Embryonic facial prominence (tissue), 1 donor: ENCODE results near the gene LRRFIP2.
"Not testable (repeated sequence)": the region's sequence is repeated elsewhere in the genome, so short reads cannot be mapped to it uniquely, and the experiment has no call there.

Experiments used
- DNase-seq: peaks from one replicate; pipeline ENCODE4 v3.0.0-alpha.2; 2016; ENCODE audit errors: extremely low spot score

Gene LRRFIP2

DNA sequence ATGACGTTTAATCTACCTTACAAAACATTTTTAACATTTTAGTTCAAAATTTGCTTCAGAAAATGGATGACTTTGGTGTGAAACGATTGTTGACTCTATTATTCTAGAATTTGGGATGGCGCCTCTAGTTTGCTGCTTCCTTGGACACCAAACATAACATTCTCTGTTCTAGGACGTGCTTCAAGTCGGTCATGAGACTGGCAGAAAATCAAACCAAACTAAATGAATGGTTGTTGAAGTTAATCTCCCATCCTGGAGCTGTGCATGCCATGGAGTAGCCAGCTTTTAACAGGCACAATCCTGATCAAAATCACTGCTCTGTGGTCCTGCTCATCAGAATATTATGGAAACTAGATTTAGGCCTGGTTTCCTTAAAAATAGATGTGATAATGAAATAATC is 9.6 kb upstream of the LRRFIP2 start:
- no peak for DNase-seq

DNA sequence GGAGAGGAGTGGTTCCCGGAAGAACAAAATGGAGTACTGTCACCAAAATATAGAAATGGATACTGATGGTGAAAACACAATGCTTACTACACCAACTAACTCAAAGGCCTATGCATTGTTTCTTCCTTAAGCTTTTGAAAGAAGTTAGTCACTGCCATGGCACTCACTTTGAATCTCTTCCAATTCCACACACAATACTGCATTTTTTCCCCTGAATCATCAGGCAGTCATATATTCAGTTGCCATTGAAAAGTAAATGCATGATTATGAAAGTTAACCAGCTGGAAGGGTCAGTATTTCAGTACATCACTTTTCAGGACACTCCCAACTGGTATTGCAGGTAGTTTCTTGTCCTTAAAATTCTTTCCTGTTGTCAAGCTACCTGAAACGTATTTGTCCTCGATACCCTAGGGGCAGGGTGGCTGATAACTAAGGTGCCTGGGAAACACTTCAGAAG is 9.0 kb upstream of the LRRFIP2 start:
- no peak for DNase-seq

- DNase-seq: no peak
These were observed 8.4 kb upstream of the LRRFIP2 start for GRCh38 chr3:37182816-37183215.

DNA sequence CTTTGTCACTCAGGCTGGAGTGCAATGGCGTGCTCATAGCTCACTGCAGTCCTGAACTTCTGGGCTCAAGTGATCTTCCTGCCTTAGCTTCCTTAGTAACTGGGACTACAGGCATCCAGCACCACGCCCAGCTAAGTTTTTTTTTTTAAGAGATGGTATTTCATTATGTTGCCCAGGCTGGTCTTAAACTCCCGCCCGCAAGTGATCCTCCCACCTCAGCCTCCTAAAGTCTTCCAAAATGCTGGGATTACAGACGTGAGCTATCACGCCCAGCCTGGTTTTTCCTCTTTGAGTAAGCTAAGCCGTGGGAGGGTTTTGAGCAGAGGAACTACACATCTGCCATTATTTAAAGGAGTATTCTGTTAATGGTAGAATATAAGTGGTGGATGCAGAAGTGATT is 7.4 kb upstream of the LRRFIP2 start:
- DNase-seq: no peak

DNA sequence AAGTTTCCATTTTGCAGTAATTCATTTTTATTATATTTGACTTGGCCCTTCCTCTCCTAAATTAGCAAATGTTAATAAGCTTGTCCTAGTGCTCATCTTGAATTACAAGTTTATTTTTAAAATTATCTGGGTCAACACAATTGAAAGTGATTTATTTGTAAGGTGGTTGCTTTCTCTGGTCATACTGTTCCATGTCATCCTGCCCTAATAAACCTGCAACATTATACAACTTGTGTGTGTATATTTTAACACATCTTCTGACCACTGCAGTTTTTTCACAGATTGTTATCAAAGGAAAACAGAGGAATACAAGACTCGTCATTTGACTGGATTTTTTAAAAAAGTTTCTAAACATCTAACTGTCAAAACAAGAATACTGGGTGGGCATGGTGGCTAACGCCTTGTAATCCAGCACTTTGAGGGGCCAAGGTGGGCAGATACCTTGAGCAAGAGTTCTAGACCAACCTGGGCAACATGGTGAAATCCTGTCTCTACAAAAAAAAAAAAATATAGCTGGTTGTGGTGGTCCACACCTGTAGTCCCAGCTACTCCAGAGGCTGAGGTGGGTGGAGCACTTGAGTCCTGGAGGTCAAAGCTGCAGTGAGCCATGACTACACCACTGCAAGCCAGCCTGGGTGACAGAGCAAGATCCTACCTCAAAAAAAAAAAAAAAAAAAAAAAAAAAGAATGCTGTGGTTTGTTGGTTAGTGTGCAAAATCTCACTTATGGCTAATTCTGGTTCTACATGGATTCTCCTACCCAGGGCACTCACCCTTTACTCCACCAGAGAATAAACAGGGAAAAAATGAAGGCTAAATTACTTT is 5.0 kb upstream of the LRRFIP2 start:
- no peak for DNase-seq

DNA sequence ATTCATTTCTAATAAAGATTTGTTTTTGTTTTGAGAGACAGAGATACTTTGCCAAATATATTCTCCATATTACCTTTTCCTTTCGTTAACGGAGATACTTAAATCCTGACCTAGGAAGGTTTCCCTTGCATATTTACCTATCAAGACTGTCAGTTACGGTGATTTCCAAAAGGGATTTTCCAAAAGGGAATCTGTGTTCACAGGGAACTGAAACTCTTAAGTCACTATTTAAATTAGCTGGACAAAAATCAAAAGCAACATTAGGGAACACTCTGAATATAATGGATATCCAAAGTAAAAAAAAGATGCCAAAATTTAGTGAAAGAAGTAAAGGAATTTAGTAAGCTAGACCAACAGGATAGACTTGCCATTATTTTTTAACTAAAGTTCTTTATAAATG is 576 bp downstream of the LRRFIP2 start:
- no peak for DNase-seq

- no peak for DNase-seq
These were observed 3.2 kb downstream of the LRRFIP2 start for GRCh38 chr3:37171144-37171543.

DNA sequence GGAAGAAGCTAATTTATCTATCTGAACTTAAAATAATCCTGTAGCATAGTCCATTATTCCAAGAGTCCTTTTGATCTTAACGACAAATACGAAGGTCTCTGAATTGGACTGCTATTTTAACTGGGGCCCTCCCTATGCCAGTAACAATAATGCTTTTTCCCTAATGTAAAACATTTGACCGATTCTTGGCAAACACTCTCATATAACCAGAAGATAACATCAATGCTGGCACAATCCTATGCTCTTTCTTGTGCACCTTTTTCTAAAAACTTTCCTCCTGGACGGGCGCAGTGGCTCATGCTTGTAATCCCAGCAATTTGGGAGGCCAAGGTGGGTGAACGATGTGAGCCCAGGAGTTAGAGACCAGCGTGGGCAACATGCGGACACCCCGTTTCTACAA is 3.9 kb downstream of the LRRFIP2 start:
- no peak for DNase-seq

GRCh38 chr3:37170060-37170459 is 4.3 kb downstream of the LRRFIP2 start:
- no peak for DNase-seq

DNA sequence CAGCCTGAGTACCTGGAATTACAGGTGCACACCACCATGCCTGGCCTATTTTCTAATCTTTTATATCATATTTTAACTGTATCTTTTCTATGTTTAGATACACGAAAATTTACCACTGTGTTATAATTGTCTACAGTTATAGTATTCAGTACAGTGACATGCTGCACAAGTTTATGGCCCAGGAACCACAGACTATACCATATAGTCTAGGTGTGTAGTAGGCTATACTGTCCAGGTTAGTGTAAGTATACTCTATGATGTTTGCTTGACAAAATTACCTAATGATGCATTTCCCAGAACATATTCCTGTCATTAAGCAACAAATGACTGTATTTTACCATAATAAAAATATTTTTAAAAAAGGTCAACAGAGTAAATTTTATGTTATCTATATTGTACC is 5.5 kb downstream of the LRRFIP2 start:
- DNase-seq: no peak

- DNase-seq: no peak
These were observed 10.9 kb downstream of the LRRFIP2 start for GRCh38 chr3:37163262-37164015.

- DNase-seq: no peak
These were observed 11.7 kb downstream of the LRRFIP2 start for GRCh38 chr3:37162501-37163245.

- no peak for DNase-seq
These were observed 13.0 kb downstream of the LRRFIP2 start for GRCh38 chr3:37161351-37161750.

- no peak for DNase-seq
These were observed 18.6 kb downstream of the LRRFIP2 start for GRCh38 chr3:37155782-37156181.

DNA sequence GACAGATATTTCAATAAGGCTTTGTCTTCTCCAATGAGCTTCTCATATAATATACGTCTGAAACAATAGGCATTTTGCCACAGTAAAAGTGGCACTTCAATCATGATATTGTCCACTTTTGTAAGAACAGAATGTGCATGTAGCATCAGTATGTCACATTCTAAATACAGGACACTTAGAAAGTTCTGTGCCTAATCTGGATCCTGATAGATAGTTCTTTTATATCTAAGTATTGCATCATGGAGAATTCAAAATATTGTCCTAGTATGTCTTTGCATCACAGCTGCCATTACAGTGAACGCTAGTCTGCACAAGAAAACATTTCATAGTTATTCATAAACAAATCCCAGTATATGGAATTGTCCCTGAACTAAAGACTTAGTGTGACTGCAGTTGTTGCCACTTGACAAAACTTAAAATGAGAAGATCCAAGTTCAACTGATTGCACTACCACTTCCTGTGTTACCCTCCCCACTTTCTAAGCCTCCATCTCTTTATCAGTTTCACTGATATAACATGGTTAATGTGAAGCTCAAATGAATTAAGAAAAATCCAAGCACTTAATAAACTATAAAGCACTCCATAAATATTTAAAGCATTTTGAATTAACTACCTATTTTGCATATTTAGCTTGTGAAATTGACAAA is 19.6 kb downstream of the LRRFIP2 start:
- DNase-seq: no peak

GRCh38 chr3:37150621-37151020 is 23.8 kb downstream of the LRRFIP2 start:
- DNase-seq: no peak

GRCh38 chr3:37149257-37149656 is 25.1 kb downstream of the LRRFIP2 start:
- no peak for DNase-seq

DNA sequence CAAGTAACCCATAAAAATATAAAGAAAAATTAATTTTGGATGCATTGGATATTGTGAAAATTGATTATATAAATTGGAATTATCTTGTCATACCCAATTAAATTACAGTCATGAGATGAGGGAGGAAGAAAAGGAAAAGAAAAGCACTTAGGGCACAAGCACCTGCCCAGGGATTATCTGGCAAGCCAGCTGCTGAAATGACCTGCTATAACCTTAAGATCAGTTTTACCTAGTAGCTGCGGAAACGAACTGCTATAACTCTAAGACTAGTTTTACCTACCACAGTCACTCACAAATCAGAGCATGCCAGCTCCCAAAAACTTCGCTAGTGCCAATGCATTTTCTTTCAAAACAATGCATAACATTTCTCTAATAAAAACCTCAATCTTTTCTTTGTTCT is 26.2 kb downstream of the LRRFIP2 start:
- no peak for DNase-seq

GRCh38 chr3:37147666-37148065 is 26.7 kb downstream of the LRRFIP2 start:
- DNase-seq: no peak

DNA sequence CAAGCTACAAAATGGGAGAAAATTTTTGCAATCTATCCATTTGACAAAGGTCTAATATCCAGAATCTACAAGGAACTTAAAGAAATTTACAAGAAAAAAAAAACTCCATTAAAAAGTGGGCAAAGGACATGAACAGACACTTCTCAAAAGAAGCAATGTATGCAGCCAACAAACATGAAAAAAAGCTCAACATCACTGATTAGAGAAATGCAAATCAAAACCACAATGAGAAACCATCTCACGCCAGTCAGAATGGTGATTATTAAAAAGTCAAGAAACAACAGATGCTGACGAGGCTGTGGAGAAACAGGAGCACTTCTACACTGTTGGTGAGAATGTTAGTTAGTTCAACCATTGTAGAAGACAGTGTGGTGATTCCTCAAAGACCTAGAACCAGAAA is 27.5 kb downstream of the LRRFIP2 start:
- not testable (repeated sequence) for DNase-seq

GRCh38 chr3:37145611-37146010 is 28.8 kb downstream of the LRRFIP2 start:
- DNase-seq: no peak

DNA sequence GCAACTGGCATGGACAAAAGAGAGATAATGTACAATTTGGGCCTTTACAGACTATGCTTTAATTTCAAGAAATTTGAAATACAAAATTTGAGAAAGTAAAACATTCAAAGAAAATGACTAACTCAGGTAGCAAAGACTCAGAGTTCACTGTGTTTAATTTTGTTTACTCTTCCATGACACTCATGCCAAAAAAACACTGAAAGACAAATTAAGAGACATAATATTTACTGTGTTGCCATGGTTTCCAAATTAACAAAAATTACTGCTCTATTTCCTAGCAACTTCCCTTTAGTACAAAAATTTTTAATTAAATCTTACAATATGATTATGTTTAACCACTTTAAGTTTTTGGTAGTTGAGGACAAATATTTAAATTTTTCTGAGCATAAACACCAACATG is 29.6 kb downstream of the LRRFIP2 start:
- DNase-seq: no peak
